ENCODE measurements around the gene RNF34.

RNF34 gene

GRCh38 chr12:121391619-121392324, 8.1 kb upstream of the RNF34 start:
- no peak for DNase-seq

GRCh38 chr12:121392325-121392716, 7.6 kb upstream of the RNF34 start:
- DNase-seq = no peak

GRCh38 chr12:121397521-121397920, 2.4 kb upstream of the RNF34 start:
- DNase-seq = no peak

GRCh38 chr12:121398355-121398754, 1.6 kb upstream of the RNF34 start:
- no peak for DNase-seq

- DNase-seq = no peak
These were observed 618 bp downstream of the RNF34 start for GRCh38 chr12:121400332-121401139.

GRCh38 chr12:121403721-121404120, 3.8 kb downstream of the RNF34 start:
- no peak for DNase-seq

- DNase-seq = no peak
These were observed 4.8 kb downstream of the RNF34 start for GRCh38 chr12:121404734-121405133.

GRCh38 chr12:121405211-121405610, 5.3 kb downstream of the RNF34 start:
- no peak for DNase-seq

GRCh38 chr12:121413917-121414316, 14.0 kb downstream of the RNF34 start:
- no peak for DNase-seq

GRCh38 chr12:121417847-121418246, 17.9 kb downstream of the RNF34 start:
- no peak for DNase-seq

GRCh38 chr12:121420109-121420508, 20.2 kb downstream of the RNF34 start:
- DNase-seq = no peak

- DNase-seq = no peak
These were observed 23.3 kb downstream of the RNF34 start for GRCh38 chr12:121423253-121423652.

GRCh38 chr12:121423682-121424623, 24.0 kb downstream of the RNF34 start:
- no peak for DNase-seq

- no peak for DNase-seq
These were observed 24.7 kb downstream of the RNF34 start for GRCh38 chr12:121424624-121424975.

GRCh38 chr12:121427556-121428050, 27.7 kb downstream of the RNF34 start:
- DNase-seq = no peak

- no peak for DNase-seq
These were observed 29.0 kb downstream of the RNF34 start for GRCh38 chr12:121428883-121429282.

- DNase-seq = no peak
These were observed 31.0 kb downstream of the RNF34 start for GRCh38 chr12:121430833-121431415.

- no peak for DNase-seq
These were observed 33.0 kb downstream of the RNF34 start for GRCh38 chr12:121432740-121433480.

GRCh38 chr12:121436706-121437105, 36.8 kb downstream of the RNF34 start:
- no peak for DNase-seq

- DNase-seq = no peak
These were observed 39.0 kb downstream of the RNF34 start for GRCh38 chr12:121438905-121439304.

GRCh38 chr12:121439715-121440114, 39.8 kb downstream of the RNF34 start:
- no peak for DNase-seq

- no peak for DNase-seq
These were observed 40.9 kb downstream of the RNF34 start for GRCh38 chr12:121440768-121441167.
